MM.1S (cell line): Measurements from ENCODE around the gene ITGB8.
"Not testable (repeated sequence)": the region's sequence is repeated elsewhere in the genome, so short reads cannot be mapped to it uniquely, and the experiment has no call there.

Experiments used
- DNase-seq: peaks from one replicate; pipeline ENCODE4 v3.0.0-alpha.2; 2015
- H2AFZ ChIP-seq: fragments of 300-600 bp; sonication (generic); 2 replicates; pipeline ENCODE4 v1.6.0; 2016; ENCODE audit warnings: antibody characterized with exemption, low read length
- H3F3A ChIP-seq: fragments of 300-600 bp; sonication (generic); 2 replicates; pipeline ENCODE4 v1.6.1; 2016; ENCODE audit warnings: mild to moderate bottlenecking, antibody characterized with exemption, low read length, moderate library complexity, mixed read lengths; ENCODE audit not compliant: insufficient read depth
- H3K27ac ChIP-seq: fragments of 300-600 bp; sonication (generic); 2 replicates; pipeline ENCODE4 v1.5.1; 2016; ENCODE audit warnings: mild to moderate bottlenecking, low read length
- H3K27me3 ChIP-seq: fragments of 300-600 bp; sonication (generic); replicated peaks from 2 replicates; pipeline ENCODE4 v1.6.0; 2016; ENCODE audit warnings: low read length; ENCODE audit not compliant: insufficient read depth
- H3K36me3 ChIP-seq: fragments of 300-600 bp; sonication (generic); replicated peaks from 2 replicates; pipeline ENCODE4 v1.6.1; 2016; ENCODE audit warnings: mild to moderate bottlenecking, low read length, mixed read lengths; ENCODE audit not compliant: insufficient read depth
- H3K4me1 ChIP-seq: fragments of 300-600 bp; sonication (generic); 2 replicates; pipeline ENCODE4 v1.6.1; 2016; ENCODE audit warnings: low read length, mixed read lengths
- H3K4me2 ChIP-seq: fragments of 300-600 bp; sonication (generic); 2 replicates; pipeline ENCODE4 v1.6.0; 2016; ENCODE audit warnings: low read depth, low read length
- H3K4me3 ChIP-seq: fragments of 300-600 bp; sonication (generic); 2 replicates; pipeline ENCODE4 v1.5.1; 2016; ENCODE audit warnings: low read length, mixed read lengths
- H3K79me2 ChIP-seq: fragments of 300-600 bp; sonication (generic); 2 replicates; pipeline ENCODE4 v1.6.1; 2016; ENCODE audit warnings: mixed run types, low read length, mixed read lengths
- H3K9ac ChIP-seq: fragments of 300-600 bp; sonication (generic); 2 replicates; pipeline ENCODE4 v1.6.1; 2016; ENCODE audit warnings: low read length, mixed read lengths
- H3K9me2 ChIP-seq: fragments of 300-600 bp; sonication (generic); replicated peaks from 2 replicates; pipeline ENCODE4 v1.6.1; 2016; ENCODE audit warnings: mild to moderate bottlenecking, low read length, mixed read lengths; ENCODE audit not compliant: insufficient read depth
- H3K9me3 ChIP-seq: fragments of 300-600 bp; sonication (generic); replicated peaks from 2 replicates; pipeline ENCODE4 v1.6.1; 2016; ENCODE audit warnings: mild to moderate bottlenecking, low read length, mixed read lengths; ENCODE audit not compliant: insufficient read depth
- H4K20me1 ChIP-seq: fragments of 300-600 bp; sonication (generic); 2 replicates; pipeline ENCODE4 v1.6.1; 2016; ENCODE audit warnings: mild to moderate bottlenecking, low read length, moderate library complexity, mixed read lengths; ENCODE audit not compliant: insufficient read depth
- EZH2 ChIP-seq: fragments of 300-600 bp; sonication (generic); optimal IDR thresholded peaks from 2 replicates; pipeline ENCODE3; 2017; ENCODE audit warnings: low read depth, mild to moderate bottlenecking, antibody characterized with exemption, low read length, mixed read lengths
- EZH2phosphoT487 ChIP-seq: fragments of 300-600 bp; sonication (generic); IDR thresholded peaks from 2 replicates; pipeline ENCODE4 v1.6.1; 2018; ENCODE audit warnings: antibody characterized with exemption, low read length
- TF ChIP-seq, protein P1 (sequence below): fragments of 300-600 bp; sonication (generic); IDR thresholded peaks from 2 replicates; pipeline ENCODE4 v1.5.1; 2016; ENCODE audit warnings: antibody characterized with exemption, low read length, mixed read lengths

ITGB8 gene

DNA sequence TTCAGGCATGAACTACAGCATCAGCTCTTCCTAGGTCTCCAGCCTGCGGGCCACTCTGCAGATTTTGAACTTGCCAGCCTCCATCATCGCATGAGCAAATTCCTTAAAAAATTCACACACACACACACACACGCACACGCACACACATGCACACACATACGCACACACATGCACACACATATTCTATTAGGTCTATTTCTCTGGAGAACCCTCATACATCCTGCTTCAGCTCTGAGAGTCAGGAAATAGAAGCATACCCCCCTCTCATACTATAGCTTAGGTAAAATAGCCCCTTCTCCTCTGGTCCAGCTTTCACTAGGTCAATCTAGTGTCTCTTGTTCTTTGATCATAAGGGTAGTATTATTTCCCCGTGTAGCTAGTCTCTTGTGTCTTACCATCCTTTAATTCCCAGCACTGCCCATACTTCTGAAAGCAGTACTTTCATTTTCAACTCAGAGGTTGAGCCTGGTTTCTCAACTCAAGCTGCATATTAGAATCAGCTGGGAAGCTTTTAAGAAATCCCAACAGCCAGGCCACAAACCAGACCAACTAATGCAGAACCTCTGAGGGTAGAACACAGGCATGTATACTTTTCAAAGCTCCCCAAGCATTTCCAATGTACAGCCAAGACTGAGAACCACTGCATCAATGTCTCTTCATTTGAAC lies 30.9 kb upstream of the ITGB8 start:
- Histone ChIP-seq H4K20me1 (no peaks in the 10 kb centered on the region), H3K27ac (peak overlapping the region; percentile 1; the same call in 1 of the 2 replicates), H3K4me1 (peaks cover 21% of the 10 kb centered on the region), H3K4me2 (peak overlapping the region; percentile 36), H3K4me3 (no peak overlapping the region), H3K9ac (no peak overlapping the region), H3F3A (peaks cover 9% of the 10 kb centered on the region), H2AFZ (no peak overlapping the region), H3K36me3 (no peaks in the 10 kb centered on the region), H3K9me3 (no peaks in the 10 kb centered on the region), H3K79me2 (no peaks in the 10 kb centered on the region), H3K9me2 (no peaks in the 10 kb centered on the region), H3K27me3 (no peaks in the 10 kb centered on the region)
- no peak for TF ChIP-seq EZH2
- TF ChIP-seq EZH2phosphoT487 = no peak
- TF ChIP-seq, protein P1, sequence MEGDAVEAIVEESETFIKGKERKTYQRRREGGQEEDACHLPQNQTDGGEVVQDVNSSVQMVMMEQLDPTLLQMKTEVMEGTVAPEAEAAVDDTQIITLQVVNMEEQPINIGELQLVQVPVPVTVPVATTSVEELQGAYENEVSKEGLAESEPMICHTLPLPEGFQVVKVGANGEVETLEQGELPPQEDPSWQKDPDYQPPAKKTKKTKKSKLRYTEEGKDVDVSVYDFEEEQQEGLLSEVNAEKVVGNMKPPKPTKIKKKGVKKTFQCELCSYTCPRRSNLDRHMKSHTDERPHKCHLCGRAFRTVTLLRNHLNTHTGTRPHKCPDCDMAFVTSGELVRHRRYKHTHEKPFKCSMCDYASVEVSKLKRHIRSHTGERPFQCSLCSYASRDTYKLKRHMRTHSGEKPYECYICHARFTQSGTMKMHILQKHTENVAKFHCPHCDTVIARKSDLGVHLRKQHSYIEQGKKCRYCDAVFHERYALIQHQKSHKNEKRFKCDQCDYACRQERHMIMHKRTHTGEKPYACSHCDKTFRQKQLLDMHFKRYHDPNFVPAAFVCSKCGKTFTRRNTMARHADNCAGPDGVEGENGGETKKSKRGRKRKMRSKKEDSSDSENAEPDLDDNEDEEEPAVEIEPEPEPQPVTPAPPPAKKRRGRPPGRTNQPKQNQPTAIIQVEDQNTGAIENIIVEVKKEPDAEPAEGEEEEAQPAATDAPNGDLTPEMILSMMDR = no peak
- DNase-seq = peak; percentile 80

DNA sequence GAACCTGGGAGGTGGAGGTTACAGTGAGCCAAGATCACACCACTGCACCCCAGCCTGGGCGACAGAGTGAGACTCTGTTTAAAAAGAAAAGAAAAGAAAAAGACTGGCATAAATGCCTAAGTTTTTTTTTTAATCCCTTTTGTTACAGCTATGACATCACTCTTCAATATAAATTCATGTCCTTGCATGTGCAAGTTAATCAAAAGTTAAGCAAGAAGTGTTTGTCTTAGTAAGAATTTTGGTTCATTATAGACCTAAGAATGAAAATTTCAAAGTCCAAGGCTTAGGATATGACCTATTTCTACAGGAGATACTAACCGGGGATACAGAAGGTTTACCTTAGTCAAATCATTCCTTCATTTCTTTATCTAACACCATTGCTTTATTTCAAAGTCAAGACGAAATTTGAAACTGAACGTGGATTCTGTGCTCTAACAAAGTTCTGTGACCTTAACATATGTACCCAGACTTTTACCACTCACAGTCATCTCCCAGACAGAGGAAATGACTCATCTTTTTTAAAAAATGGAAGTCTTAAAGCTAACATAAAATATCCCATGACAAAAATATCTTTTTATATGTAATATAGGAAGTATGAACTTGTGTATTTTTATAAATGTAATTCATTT lies 29.3 kb upstream of the ITGB8 start:
- Histone ChIP-seq H3K79me2 (no peaks in the 10 kb centered on the region), H4K20me1 (no peaks in the 10 kb centered on the region), H3K36me3 (no peaks in the 10 kb centered on the region), H3K4me3 (no peak overlapping the region), H3K9ac (no peak overlapping the region), H3K27ac (no peak overlapping the region), H3K27me3 (no peaks in the 10 kb centered on the region), H2AFZ (no peak overlapping the region), H3K4me1 (peaks cover 21% of the 10 kb centered on the region), H3K4me2 (no peak overlapping the region), H3F3A (peaks cover 9% of the 10 kb centered on the region), H3K9me2 (no peaks in the 10 kb centered on the region), H3K9me3 (no peaks in the 10 kb centered on the region)
- TF ChIP-seq EZH2 (no peak), EZH2phosphoT487 (no peak)
- TF ChIP-seq, protein P1 = no peak
- no peak for DNase-seq

DNA sequence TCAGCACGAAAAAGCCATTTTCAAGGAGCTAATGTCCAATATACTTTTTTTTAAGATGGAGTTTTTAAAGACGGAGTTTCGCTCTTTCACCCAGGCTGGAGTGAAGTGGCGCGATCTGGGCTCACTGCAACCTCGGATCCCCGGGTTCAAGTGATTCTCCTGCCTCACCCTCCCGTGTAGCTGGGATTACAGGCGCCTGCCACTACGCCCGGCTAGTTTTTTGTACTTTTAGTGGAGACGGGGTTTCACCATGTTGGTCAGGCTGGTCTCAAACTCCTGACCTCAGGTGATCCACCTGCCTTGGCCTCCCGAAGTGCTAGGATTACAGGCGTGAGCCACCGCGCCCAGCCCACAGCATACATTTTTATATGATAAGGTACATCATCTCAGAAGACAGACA lies 28.4 kb upstream of the ITGB8 start:
- not testable (repeated sequence) for H3K9ac ChIP-seq, H4K20me1 ChIP-seq, H3K36me3 ChIP-seq, H3F3A ChIP-seq, H3K79me2 ChIP-seq, H3K27ac ChIP-seq, H3K9me2 ChIP-seq, H3K4me3 ChIP-seq, H3K4me2 ChIP-seq, H3K27me3 ChIP-seq, H3K9me3 ChIP-seq, DNase-seq, H2AFZ ChIP-seq
- peaks cover 21% of the 10 kb centered on the region for H3K4me1 ChIP-seq

DNA sequence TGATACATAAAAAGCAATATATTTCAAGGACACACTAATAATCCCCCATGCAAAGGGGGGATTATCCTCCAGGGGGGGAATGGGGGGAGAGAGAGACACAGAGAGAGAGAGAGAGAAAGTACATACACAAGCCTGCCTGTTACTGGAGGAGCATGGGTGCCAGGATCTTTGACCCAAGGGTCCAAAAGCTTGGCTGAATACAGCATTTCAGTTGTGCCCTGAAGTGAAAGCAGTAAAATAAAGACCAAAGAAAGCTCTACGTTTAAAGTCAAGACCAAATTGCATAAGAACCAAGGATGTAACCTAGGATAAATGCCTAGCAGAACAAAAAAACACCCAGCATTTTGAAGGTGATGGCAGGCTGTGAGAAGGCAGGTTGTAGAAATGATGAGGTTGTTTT lies 27.8 kb upstream of the ITGB8 start:
- H3K27ac ChIP-seq = no peak overlapping the region
- no peak overlapping the region for H3K4me2 ChIP-seq
- no peaks in the 10 kb centered on the region for H3K79me2 ChIP-seq
- TF ChIP-seq, protein P1 = no peak
- TF ChIP-seq EZH2phosphoT487 = no peak
- no peak for TF ChIP-seq EZH2
- no peak overlapping the region for H2AFZ ChIP-seq
- peaks cover 9% of the 10 kb centered on the region for H3F3A ChIP-seq
- DNase-seq = no peak
- H4K20me1 ChIP-seq = no peaks in the 10 kb centered on the region
- H3K4me1 ChIP-seq = peaks cover 21% of the 10 kb centered on the region
- no peaks in the 10 kb centered on the region for H3K27me3 ChIP-seq
- H3K9me2 ChIP-seq = no peaks in the 10 kb centered on the region
- no peak overlapping the region for H3K9ac ChIP-seq
- H3K36me3 ChIP-seq = no peaks in the 10 kb centered on the region
- H3K4me3 ChIP-seq = no peak overlapping the region
- no peaks in the 10 kb centered on the region for H3K9me3 ChIP-seq
